ENCODE results near the gene SARM1.
A peak's percentile ranks its signal among the peaks of the same experiment; 100 is the strongest.
"Not testable (repeated sequence)": the region's sequence is repeated elsewhere in the genome, so short reads cannot be mapped to it uniquely, and the experiment has no call there.

Gene SARM1

DNA sequence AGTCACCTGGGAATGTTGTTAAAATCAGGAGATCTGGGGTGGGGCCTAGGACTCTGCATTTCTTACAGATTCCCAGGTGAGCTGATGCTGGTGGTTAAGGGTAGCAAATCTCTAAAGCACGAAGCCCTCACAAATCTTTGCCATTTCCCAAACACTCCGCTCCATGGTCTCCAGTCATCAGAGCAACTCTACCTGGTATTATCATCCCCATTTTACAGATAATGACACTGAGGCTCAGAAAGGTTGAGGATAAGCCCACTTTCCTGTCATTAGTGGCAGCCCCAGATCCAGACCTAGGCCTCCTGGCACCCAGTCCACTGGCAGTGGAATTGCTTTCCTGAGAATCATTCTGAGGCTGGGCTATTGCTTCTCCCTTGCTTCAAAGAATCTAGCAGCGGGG lies 25.8 kb downstream of the SARM1 start:
- no peak for DNase-seq

DNA sequence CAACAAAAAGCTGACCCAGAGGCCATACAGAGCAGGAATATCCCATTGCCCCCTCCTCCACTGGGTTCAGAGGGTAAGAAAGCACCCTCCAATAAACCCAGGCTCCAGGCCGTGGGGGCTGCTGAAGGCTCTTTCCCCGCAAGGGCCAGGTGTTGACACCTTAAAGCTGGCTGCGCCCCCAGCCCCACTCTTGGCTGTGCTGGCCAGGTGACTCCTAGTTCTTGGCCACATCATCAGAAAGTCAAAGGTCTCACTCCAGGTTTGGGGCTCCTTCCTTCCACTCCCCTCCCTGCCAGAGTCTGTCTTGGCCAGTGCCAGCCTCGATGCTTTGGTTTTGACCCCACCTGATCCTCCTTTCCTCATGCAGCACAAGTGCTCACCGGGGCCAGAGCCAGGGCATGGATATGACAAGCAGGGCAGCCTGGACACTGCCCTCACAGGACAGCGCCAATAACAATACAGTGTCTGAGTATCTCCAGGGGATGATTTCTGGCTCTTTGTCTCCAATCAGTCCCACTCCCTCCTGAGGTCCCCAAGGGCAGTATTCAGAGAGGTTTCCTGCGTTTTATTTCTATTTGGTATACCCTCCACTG lies 26.3 kb downstream of the SARM1 start:
- DNase-seq: no peak

GRCh38 chr17:28398280-28398981 lies 26.9 kb downstream of the SARM1 start:
- no peak for DNase-seq

DNA sequence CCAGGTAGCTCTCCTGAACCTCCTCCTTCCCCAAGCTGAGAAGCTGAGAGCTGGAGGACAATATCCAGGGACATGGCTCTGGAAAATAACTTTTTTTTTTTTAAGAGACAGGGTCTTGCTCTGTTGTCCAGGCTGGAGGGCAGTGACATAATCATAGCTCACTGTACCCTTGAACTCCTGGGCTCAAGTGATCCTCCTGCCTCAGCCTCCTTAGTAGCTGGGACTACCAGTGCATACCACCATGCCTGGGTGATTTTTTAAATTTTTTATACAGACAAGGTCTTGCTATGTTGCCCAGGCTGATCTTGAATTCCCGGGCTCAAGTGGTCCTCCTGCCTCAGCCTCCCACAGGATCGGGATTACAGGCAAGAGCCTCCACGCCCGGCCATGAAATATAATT lies 28.3 kb downstream of the SARM1 start:
- no peak for DNase-seq

DNA sequence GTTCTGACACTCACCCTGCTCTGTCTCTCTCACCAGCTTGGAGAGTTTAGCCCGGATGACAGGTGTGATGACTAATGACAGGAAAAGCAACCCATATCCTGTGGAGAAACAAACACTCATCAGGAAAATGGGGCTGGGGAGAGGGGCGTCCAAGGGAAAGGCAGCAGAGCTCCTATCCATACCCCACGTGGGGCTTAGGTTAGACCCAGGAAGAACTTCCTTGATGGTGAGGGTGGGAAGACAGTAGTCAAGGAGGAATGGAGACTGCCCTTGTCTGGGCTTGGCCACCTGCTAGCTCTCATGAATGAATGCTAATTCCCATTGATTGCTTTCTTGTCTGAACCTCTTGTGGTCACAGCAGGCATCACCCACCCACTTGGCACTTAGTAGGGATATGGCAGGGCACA lies 30.7 kb downstream of the SARM1 start:
- no peak for DNase-seq

GRCh38 chr17:28402844-28403243 lies 31.4 kb downstream of the SARM1 start:
- no peak for DNase-seq

GRCh38 chr17:28404007-28404406 lies 32.5 kb downstream of the SARM1 start:
- DNase-seq: no peak

GRCh38 chr17:28404461-28404811 lies 32.9 kb downstream of the SARM1 start:
- DNase-seq: no peak

DNA sequence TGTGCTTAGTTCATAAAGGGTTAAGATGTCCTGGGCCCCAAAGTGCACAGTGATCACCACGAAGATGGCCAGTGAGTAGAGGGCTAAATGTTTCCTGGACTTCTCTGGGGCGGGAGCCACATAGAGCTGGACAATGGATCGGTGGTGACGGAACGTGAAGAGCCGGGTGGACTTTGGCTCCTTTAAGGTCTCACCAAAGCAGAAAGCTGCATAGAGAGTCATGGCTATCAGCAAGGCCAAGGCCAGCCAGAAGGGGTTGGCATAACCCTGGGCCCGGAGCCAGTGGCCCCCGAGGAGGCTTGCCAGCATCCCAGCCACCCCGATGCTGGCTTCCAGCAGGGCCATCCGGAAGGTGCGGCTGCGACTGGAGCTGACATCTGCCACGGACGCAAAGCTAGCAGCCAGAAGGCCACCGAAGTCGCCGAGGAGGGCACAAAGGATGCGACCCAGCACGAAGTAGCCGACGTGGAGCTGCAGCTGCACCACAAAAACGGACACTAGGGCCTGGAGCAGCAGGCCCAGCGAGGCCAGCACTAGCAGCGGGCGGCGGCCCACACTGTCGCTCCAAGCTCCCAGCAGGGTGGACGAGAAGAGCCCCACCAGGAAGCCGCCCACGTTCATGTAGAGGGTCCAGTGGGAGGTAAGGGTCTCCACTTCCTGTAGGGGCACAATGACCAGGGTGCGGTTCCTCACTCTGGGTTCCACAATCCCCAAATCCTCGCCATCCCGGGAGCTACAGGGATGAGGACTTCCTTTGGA lies 33.5 kb downstream of the SARM1 start:
- DNase-seq: no peak

GRCh38 chr17:28405632-28406472 lies 34.4 kb downstream of the SARM1 start, which contains the start of gene SLC46A1:
Gene SLC46A1, minus strand, starts transcription at chr17:28406212. Its CDS starts 98 bp downstream, at chr17:28406114.
- DNase-seq: no peak

- DNase-seq: no peak
Observed at GRCh38 chr17:28406473-28406814, 35.0 kb downstream of the SARM1 start.

DNA sequence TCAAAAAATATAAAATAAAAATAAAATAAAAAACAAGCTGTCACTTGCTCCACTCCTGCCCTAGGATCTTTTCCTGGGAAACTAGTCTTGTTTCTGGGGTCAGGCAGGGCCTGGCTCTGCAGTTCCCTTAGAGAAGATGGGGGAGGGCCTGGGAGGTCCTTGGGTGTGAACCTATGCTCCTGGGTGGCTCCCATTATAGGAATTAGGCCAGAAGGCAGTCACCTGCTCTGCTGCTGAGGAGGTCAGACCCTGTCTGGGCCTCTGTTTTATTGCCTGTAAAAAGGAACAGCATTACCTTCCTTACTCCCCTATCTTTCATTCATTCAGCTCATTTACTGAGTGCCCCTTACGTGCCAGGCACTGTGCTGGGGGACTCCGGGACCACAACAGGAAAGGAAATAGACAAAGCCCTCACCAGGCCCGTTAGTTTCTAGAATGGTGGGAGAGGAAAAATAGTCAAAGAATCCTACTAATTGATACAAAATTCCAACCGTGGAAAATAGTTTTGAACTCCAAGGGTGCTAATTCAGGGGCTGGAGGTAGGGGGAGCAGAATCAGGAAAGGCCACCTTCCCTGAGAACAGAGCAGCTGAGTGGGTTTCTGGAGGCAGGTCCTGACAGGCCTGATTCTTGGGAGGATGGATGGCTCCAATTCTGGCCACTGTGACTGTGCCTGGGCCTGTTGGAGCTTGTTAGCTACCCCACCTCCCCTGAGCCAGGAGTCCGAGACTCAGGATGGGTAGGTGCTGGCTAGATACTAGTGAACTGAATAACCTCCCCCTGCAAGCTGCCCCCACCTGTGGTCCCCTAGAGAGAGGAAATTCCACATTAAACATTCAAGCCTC lies 35.9 kb downstream of the SARM1 start:
- no peak for DNase-seq

DNA sequence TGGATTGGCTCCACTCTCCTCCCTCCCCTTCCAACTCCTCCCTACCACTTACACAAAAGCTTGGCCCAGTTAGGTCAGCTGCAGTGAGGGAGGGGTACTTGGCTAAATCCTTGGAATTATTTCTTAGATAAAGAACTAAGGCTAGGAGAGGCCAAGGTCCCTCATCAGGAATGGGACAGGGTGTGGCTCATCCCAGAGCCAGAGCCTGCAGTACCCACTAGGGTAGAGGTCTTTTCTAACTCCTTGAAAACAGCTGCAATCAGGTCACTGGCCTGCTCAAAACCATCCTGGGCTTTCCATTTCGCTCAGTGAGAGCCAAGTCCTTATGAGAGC lies 36.4 kb downstream of the SARM1 start:
- DNase-seq: no peak

DNA sequence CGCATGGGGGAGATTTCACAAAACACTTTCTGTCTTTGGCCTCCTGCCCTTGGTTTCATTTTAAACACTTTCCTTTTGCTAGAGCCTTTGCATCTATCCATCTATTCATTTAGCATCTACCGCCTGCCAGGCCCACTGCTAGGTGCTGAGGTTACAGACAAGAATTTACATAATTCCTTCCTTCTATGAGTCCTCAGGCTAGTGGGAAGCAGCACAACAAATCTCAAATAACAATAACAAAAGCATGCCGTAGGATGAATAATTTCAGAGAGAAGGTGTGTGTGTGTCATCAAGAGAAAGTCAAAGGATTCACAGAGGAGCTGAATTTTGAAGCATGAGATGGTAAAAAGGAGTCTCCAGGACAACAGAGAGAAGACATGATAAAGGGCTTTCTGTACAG lies 40.6 kb downstream of the SARM1 start:
- no peak for DNase-seq

DNA sequence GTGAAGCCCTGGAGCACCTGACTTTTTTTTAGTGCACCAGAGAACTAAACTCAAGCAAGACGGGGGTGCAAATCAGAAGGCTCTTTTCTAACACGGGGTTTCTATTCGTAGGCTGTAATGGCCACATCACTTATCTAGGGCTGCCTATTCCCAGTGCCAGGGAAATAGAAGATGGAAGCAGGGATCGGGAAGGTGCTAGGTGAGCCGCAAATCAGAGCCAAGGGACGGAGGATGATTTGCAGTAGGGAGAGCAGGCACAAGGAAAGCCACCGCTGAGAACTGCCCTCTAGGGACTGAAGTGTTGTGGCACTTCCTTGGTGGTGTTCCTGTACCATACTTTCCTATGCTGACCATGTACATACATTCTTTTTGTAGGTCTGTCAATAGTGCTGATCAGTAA lies 42.3 kb downstream of the SARM1 start:
- DNase-seq: no peak

DNA sequence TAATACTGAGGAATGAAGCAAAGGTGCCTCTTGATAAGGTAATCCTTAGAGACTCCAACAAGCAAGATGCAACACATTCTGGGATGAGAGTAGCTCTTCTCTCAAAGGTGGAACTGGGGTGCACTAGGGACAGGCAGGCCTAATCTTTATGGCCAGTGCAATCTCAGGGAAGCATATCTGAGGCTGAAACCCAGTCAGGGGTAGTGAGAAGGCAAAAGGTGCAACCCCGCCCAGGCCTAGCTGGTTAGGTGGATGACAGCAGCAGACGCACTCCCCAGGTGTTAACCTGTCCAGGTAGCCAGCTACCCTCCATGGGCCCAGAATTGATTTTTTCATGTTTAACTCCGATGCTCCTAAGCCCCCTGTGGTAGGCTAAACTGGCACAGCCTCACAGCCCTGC lies 44.4 kb downstream of the SARM1 start:
- no peak for DNase-seq

DNA sequence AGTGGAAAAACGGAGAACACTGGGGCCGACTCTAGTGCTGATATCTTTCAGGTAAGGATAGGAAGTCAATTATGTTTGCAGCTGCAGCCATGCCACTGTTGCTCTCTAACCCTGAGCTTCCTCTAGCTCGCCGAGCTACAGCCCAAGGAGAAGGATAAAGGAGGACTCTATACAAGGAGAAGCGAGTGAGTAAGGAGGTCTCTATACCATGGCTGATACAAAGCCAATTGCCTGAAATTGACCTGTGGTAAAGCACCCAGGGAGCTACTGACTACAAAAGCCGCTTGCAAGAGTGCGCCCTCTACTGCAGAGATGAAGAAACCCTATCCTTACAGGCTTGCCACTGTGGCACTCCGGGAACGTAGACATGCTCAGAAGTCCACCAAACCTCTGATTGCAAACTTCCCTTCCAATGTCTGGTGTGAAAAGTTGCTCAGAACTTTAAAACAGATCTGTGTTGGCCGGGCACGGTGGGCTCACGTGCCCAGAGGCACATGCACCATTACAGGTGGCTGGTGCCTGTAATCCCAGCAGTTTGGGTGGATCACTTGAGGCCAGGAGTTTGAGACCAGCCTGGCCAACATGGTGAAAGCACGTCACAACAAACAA lies 45.3 kb downstream of the SARM1 start:
- no peak for DNase-seq

- no peak for DNase-seq
Observed at GRCh38 chr17:28421787-28422305, 50.4 kb downstream of the SARM1 start.

DNA sequence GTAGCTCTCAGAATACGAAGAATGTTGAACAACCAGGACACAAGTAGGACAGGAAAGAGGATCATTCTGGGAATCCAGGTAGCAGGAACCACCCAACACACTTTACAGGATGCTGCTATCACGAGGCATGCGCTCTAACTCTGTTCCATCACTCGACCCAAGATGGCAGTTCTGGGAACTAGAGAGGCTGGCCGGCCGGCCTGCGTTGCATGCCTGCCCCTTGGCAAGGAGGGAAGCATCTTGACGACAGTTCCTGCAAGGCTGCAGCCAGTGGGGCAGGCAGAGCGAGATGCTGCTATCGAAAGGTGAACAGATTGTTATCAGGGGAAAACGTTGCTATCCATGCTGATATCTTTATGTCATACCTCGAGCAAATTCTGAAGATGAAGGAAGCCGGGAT lies 53.7 kb downstream of the SARM1 start:
- no peak for DNase-seq

GRCh38 chr17:28426081-28426519 lies 54.6 kb downstream of the SARM1 start:
- DNase-seq: no peak

GRCh38 chr17:28427371-28427770 lies 55.9 kb downstream of the SARM1 start:
- DNase-seq: peak; percentile 42

DNA sequence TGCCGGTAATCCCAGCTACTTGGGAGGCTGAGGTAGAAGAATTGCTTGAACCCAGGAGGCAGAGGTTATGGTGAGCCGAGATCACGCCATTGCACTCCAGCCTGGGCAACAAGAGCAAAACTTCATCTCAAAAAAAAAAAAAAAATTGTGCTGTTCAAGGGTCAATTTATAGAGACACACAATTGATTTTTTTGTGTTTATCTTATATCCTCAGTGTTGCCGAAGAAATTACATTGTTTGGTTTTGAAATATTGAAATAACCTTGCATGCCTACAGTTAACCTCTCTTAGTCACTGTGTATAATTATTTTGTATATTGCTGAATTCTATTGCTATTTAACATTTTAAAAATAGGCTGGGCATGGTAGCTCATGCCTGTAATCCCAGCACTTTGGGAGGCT lies 56.5 kb downstream of the SARM1 start:
- DNase-seq: not testable (repeated sequence)

Data from NCI-H2081 treated with DMSO at 0.1 percent for 48 hours (cell line).